PC-3 (cell line): ENCODE data around the gene DDIT4L. TPM values are rescaled to one million over a fixed set of nuclear protein-coding genes. Genes with fewer than 3 reads are reported as not detected.

Experiments used
- ATAC-seq: fragments of 200-7000 bp; cut with Tn5 transposase; 2 replicates; pipeline ENCODE4 v1.9.1; 2020; ENCODE audit warnings: mild to moderate bottlenecking, moderate library complexity
- BruUV-seq: library from RNA; stranded (reverse); fragments of 400-500 nt; replicated peaks from 2 replicates; lab custom pipeline; 2021; lab: Mats Ljungman, UMichigan
- CTCF ChIA-PET: fragments of 300-600 bp; sonication (Branson Sonifier 250); formaldehyde crosslinking; loops from one replicate; lab custom pipeline; 2022; ENCODE audit warnings: antibody characterized with exemption; lab: Charles Lee
- POLR2A ChIA-PET: fragments of 300-600 bp; sonication (Branson Sonifier 250); formaldehyde crosslinking; loops from one replicate; lab custom pipeline; 2022; ENCODE audit warnings: antibody characterized with exemption; ENCODE audit not compliant: unreplicated experiment; lab: Charles Lee
- DNase-seq: peaks from one replicate; pipeline ENCODE4 v3.0.0-alpha.2; 2015
- H2AFZ ChIP-seq: fragments of 300-600 bp; sonication (generic); 2 replicates; pipeline ENCODE4 v1.6.0; 2016; ENCODE audit warnings: antibody characterized with exemption, low read length
- H3F3A ChIP-seq: fragments of 300-600 bp; sonication (generic); one replicate; pipeline ENCODE4 v1.6.0; 2017; ENCODE audit warnings: antibody characterized with exemption, low read length, control low read depth, mild to moderate bottlenecking; ENCODE audit not compliant: unreplicated experiment
- H3K27ac ChIP-seq: fragments of 300-600 bp; sonication (generic); 2 replicates; pipeline ENCODE4 v1.5.1; 2016; ENCODE audit warnings: mild to moderate bottlenecking, low read length
- H3K27me3 ChIP-seq: fragments of 300-600 bp; sonication (generic); 2 replicates; pipeline ENCODE4 v1.6.1; 2016; ENCODE audit warnings: low read length, mixed read lengths
- H3K36me3 ChIP-seq: fragments of 300-600 bp; sonication (generic); 2 replicates; pipeline ENCODE4 v1.6.1; 2016; ENCODE audit warnings: low read depth, mixed run types, low read length, mixed read lengths
- H3K4me1 ChIP-seq: fragments of 300-600 bp; sonication (generic); 2 replicates; pipeline ENCODE4 v1.5.1; 2016; ENCODE audit warnings: low read length; ENCODE audit not compliant: insufficient read depth
- H3K4me2 ChIP-seq: fragments of 300-600 bp; sonication (generic); 2 replicates; pipeline ENCODE4 v1.6.0; 2016; ENCODE audit warnings: low read length
- H3K4me3 ChIP-seq: fragments of 300-600 bp; sonication (generic); 2 replicates; pipeline ENCODE4 v1.5.1; 2016; ENCODE audit warnings: mild to moderate bottlenecking, low read length, mixed read lengths
- H3K79me2 ChIP-seq: fragments of 300-600 bp; sonication (generic); 2 replicates; pipeline ENCODE4 v1.6.1; 2017; ENCODE audit warnings: low read length, mixed read lengths
- H3K9ac ChIP-seq: fragments of 300-600 bp; sonication (generic); 2 replicates; pipeline ENCODE4 v1.6.0; 2016; ENCODE audit warnings: mild to moderate bottlenecking, low read length
- H3K9me2 ChIP-seq: fragments of 300-600 bp; sonication (generic); replicated peaks from 2 replicates; pipeline ENCODE4 v1.6.1; 2016; ENCODE audit warnings: mixed run types, low read length, mixed read lengths
- H3K9me3 ChIP-seq: fragments of 300-600 bp; sonication (generic); 2 replicates; pipeline ENCODE4 v1.6.1; 2016; ENCODE audit warnings: low read length, mixed read lengths
- H4K20me1 ChIP-seq: fragments of 300-600 bp; sonication (generic); 2 replicates; pipeline ENCODE4 v1.6.1; 2016; ENCODE audit warnings: low read length, mixed read lengths
- EZH2 ChIP-seq: fragments of 300-600 bp; sonication (generic); IDR thresholded peaks from one replicate; pipeline ENCODE4 v1.6.1; 2017; ENCODE audit warnings: antibody characterized with exemption, mild to moderate bottlenecking, low read length; ENCODE audit not compliant: unreplicated experiment
- EZH2phosphoT487 ChIP-seq: fragments of 300-600 bp; sonication (generic); IDR thresholded peaks from 2 replicates; pipeline ENCODE4 v1.6.1; 2018; ENCODE audit warnings: mild to moderate bottlenecking, antibody characterized with exemption, low read length, borderline replicate concordance
- intact Hi-C: fragments of 100-400 bp; cut with micrococcal nuclease; formaldehyde crosslinking; loops from 2 replicates; pipeline ENCODE4 v1.9.0; 2023
- total RNA-seq: library from RNA; depleted of rRNA; stranded (reverse); fragments of >200 nt; gene quantifications from 2 replicates; pipeline ENCODE4 v1.2.3, GENCODE V29; 2014
- TF ChIP-seq, protein P1 (sequence below): fragments of 300-600 bp; sonication (generic); conservative IDR thresholded peaks from 2 replicates; pipeline ENCODE4 v1.5.1; 2017; ENCODE audit warnings: antibody characterized with exemption, low read depth, mild to moderate bottlenecking, low read length

The DDIT4L gene
- total RNA-seq, 1 experiment from 2014 or later: not detected

DNA sequence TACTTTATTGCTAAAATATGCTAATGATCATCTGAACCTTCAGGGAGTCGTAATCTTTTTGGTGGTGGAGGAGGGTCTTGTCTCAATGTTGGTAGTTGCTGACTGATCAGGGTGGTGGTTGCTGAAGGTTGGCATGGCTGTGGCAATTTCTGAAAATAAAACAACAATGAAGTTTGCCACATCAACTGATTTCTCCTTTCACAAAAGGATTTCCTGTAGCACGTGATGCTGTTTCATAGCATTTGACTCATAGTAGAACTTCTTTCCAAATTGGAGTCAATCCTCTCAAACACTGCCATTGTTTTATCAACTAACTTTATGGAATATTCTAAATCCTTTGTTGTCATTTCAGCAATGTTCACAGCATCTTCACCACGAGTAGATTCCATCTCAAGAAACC, 19.3 kb downstream of the DDIT4L start:
- no peaks in the 10 kb centered on the region for H3K4me1 ChIP-seq
- no peaks in the 10 kb centered on the region for H3F3A ChIP-seq
- intact Hi-C loops: no loop called here
- BruUV-seq: no TSS peak
- no peaks in the 10 kb centered on the region for H3K9me2 ChIP-seq
- DNase-seq: no peak
- CTCF ChIA-PET: interaction anchor here (0.5 kb wide), 1 partner anchor 43 kb away, joined by 3 read pairs; no protein-coding TSS in a partner anchor
- H3K27me3 ChIP-seq: no peaks in the 10 kb centered on the region
- H3K9me3 ChIP-seq: no peaks in the 10 kb centered on the region
- no peak overlapping the region for H3K9ac ChIP-seq
- H4K20me1 ChIP-seq: no peaks in the 10 kb centered on the region
- no peaks in the 10 kb centered on the region for H3K36me3 ChIP-seq
- H3K79me2 ChIP-seq: no peaks in the 10 kb centered on the region
- ATAC-seq: no peak
- TF ChIP-seq, protein P1, sequence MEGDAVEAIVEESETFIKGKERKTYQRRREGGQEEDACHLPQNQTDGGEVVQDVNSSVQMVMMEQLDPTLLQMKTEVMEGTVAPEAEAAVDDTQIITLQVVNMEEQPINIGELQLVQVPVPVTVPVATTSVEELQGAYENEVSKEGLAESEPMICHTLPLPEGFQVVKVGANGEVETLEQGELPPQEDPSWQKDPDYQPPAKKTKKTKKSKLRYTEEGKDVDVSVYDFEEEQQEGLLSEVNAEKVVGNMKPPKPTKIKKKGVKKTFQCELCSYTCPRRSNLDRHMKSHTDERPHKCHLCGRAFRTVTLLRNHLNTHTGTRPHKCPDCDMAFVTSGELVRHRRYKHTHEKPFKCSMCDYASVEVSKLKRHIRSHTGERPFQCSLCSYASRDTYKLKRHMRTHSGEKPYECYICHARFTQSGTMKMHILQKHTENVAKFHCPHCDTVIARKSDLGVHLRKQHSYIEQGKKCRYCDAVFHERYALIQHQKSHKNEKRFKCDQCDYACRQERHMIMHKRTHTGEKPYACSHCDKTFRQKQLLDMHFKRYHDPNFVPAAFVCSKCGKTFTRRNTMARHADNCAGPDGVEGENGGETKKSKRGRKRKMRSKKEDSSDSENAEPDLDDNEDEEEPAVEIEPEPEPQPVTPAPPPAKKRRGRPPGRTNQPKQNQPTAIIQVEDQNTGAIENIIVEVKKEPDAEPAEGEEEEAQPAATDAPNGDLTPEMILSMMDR: no peak
- TF ChIP-seq EZH2phosphoT487 (no peak), EZH2 (no peak)
- no peak overlapping the region for H2AFZ ChIP-seq
- H3K4me2 ChIP-seq: no peak overlapping the region
- H3K4me3 ChIP-seq: no peak overlapping the region
- H3K27ac ChIP-seq: no peak overlapping the region
- POLR2A ChIA-PET: no interaction called here

DNA sequence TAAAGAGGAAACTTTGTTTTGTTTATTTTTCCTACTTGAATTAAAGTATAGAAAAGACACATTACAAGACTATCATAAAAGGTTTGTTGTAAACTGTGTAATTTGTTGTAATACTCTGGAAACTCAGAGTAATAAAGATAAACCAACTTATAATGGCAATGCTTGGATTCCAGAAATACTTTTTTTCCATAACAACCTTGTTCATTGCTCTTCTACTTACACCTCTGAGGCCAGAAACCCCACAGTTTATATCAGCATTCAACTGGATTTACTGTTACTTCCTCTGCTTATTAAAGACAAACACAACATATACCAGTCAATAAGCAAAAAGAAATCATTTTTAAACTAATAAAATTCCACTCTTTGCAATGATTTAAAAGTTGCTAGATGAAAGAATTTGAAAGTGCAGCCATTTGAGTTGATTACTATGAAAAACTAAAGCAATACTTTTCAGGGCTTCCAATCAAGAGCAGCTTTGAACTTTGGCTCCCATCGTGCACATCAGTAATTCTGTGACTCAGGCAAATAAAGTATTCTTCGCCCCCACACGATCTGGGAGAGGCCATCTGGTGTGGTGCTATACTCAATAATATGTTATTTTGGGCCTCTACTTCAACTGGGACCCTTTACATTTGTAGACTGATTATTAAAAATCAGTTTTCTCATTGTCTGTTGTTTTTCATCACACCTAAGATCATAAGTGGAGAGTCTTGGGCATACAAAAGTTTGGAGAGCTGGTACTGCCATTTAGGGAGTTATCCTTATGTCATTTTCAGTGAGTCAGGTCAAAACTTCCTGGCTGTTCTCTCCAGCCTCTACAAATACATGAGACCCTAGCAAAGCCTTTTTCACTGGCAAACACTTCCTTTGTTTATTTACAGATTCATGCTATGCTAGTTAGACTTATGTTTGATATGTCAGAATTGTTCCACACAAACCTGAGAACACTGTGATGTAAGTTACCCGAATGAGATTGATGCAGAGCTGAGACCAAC, 20.5 kb downstream of the DDIT4L start:
- Histone ChIP-seq H3K4me2 (no peak overlapping the region), H3F3A (no peaks in the 10 kb centered on the region), H3K36me3 (no peaks in the 10 kb centered on the region), H3K9me3 (no peaks in the 10 kb centered on the region), H3K9me2 (no peaks in the 10 kb centered on the region), H3K27ac (no peak overlapping the region), H3K4me1 (no peaks in the 10 kb centered on the region), H3K79me2 (no peaks in the 10 kb centered on the region), H3K27me3 (no peaks in the 10 kb centered on the region), H2AFZ (no peak overlapping the region), H3K9ac (no peak overlapping the region), H3K4me3 (no peak overlapping the region), H4K20me1 (no peaks in the 10 kb centered on the region)
- ATAC-seq (no peak), DNase-seq (no peak)
- ChIA-PET POLR2A (no interaction called here), CTCF (no interaction called here)
- BruUV-seq: no TSS peak
- no peak for TF ChIP-seq EZH2
- intact Hi-C loops: no loop called here

- no peaks in the 10 kb centered on the region for H3K36me3 ChIP-seq
- ChIA-PET CTCF (no interaction called here), POLR2A (no interaction called here)
- H3K4me2 ChIP-seq: no peak overlapping the region
- TF ChIP-seq, protein P1: no peak
- no peak for TF ChIP-seq EZH2phosphoT487
- no peak for TF ChIP-seq EZH2
- H3K9me2 ChIP-seq: no peaks in the 10 kb centered on the region
- intact Hi-C loops: no loop called here
- H4K20me1 ChIP-seq: no peaks in the 10 kb centered on the region
- no peak overlapping the region for H3K9ac ChIP-seq
- no peak overlapping the region for H3K27ac ChIP-seq
- no peaks in the 10 kb centered on the region for H3K27me3 ChIP-seq
- no peaks in the 10 kb centered on the region for H3K4me1 ChIP-seq
- ATAC-seq: no peak
- H2AFZ ChIP-seq: no peak overlapping the region
- H3F3A ChIP-seq: no peaks in the 10 kb centered on the region
- BruUV-seq: no TSS peak
- H3K79me2 ChIP-seq: no peaks in the 10 kb centered on the region
- no peak overlapping the region for H3K4me3 ChIP-seq
- no peak for DNase-seq
- H3K9me3 ChIP-seq: no peaks in the 10 kb centered on the region
Measured at GRCh38 chr4:100168521-100168920, 21.7 kb downstream of the DDIT4L start.
